ENCODE results near the gene OGDH. TPM values are rescaled to one million over a fixed set of nuclear protein-coding genes. Genes with fewer than 3 reads are reported as not detected.

Gene OGDH
- total and polyA plus RNA-seq, 2 of the 13 experiments (the other 11 are each of a cell fraction or from before 2014, with no cell fraction given), result 17.4 to 25.4 TPM

GRCh38 chr7:44752822-44753221 lies 146.4 kb downstream of the OGDH start:
- Histone ChIP-seq H3K4me1 (ENCODE audit: insufficient read depth, low read length) (peaks cover 26% of the 10 kb centered on the region), H2AFZ (ENCODE audit: low read length) (no peak overlapping the region), H3K4me2 (ENCODE audit: low read depth, low read length) (no peak overlapping the region), H3K27me3 (ENCODE audit: control insufficient read depth in 1 of 2, insufficient read depth in 2 of 2, low read length in 2 of 2) (no peaks in the 10 kb centered on the region; a peak in 1 of 5 replicates), H4K20me1 (ENCODE audit: insufficient read depth, low read length) (peaks cover 7% of the 10 kb centered on the region), H3K79me2 (ENCODE audit: insufficient read depth, low read length) (peaks cover 23% of the 10 kb centered on the region), H3K9ac (ENCODE audit: insufficient read depth, low read depth, low read length) (no peak overlapping the region), H3K36me3 (replicated peaks in 1 of 2; ENCODE audit: control insufficient read depth in 1 of 2, insufficient read depth in 2 of 2, low read length in 2 of 2) (peaks cover 8 to 9% of the 10 kb centered on the region in 2 experiments; a peak in 3 of 5 replicates), H3K9me3 (ENCODE audit: low read length) (no peaks in the 10 kb centered on the region), H3K27ac (ENCODE audit: extremely low read length, insufficient read depth, low read length) (no peak overlapping the region), H3K4me3 (replicated peaks in 1 of 3; ENCODE audit: insufficient read depth in 1 of 3, low read depth in 2 of 3, low read length in 3 of 3) (no peak overlapping the region)
- TF ChIP-seq ZNF232 (CRISPR knock-in tag; IDR thresholded peaks at IDR 0.05; ENCODE audit: borderline replicate concordance) (no peak), ARID5B (CRISPR knock-in tag; IDR thresholded peaks at IDR 0.05) (no peak), E2F1 (CRISPR knock-in tag; IDR thresholded peaks at IDR 0.05) (no peak), ZBTB14 (CRISPR knock-in tag; IDR thresholded peaks at IDR 0.05) (no peak), ATF7 (IDR thresholded peaks at IDR 0.05) (peak; percentile 56), ATF7 (CRISPR knock-in tag; IDR thresholded peaks at IDR 0.05) (no peak), DR1 (CRISPR knock-in tag; IDR thresholded peaks at IDR 0.05) (no peak), KIAA2018 (CRISPR knock-in tag; IDR thresholded peaks at IDR 0.05; ENCODE audit: borderline replicate concordance) (no peak)
- intact Hi-C loops (cut with micrococcal nuclease; ENCODE audit: unreplicated experiment), result no loop called here
- WGBS (ENCODE audit: low lambda C conversion rate), result 94% methylated on average over 2 of the region's 2 CpGs
- CTCF ChIA-PET (ENCODE audit: low intra/inter-chr PET ratio, low total read pairs), result no interaction called here
- DNase-seq (ENCODE audit: low spot score) (no peak), FAIRE-seq (no peak), ATAC-seq (no peak)
- BruUV-seq (replicated peaks), result no TSS peak
- in situ Hi-C loops (cut with HindIII; ENCODE audit: extremely low pct_ligation_motif_present, low pct_unique_long_range_greater_than_20kb), result loop anchor here (25.0 kb wide), 1 partner anchor 166 kb away; the partner anchor contains the start of gene TMED4
- POLR2A ChIA-PET, result no interaction called here
